ENCODE data around the gene MMP25. TPM values are rescaled to one million over a fixed set of nuclear protein-coding genes. Genes with fewer than 3 reads are reported as not detected.

MMP25 gene
- total RNA-seq, 6 donors from 2014 or later, result 10.0 to 41.4 (median 20.5) TPM

DNA sequence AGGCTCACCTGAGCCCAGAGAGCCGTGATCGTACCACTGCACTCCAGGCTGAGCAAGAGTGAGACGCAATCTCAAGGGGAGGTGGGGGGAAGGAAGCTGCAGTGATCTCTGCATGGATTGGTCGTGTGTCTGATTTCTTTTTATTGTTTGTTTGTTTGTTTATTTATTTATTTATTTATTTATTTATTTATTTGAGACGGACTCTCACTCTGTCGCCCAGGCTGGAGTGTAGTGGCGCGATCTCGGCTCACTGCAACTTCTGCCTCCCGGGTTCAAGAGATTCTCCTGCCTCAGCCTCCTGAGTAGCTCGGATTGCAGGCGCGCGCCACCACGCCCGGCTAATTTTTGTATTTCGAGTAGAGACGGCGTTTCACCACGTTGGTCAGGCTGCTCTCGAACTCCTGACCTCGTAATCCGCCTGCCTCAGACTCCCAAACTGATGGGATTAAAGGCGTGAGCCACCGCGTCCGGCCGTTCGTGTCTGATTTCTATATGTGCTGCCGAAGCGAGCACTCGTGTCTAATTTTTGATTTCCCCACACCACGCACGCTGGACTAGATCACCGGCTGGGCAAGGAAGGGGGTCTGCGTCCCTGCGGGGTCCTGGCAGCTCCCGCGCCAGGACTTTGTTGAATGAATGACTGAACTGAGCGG is 26.6 kb upstream of the MMP25 start:
- Histone ChIP-seq H3K9me3 (no peaks in the 10 kb centered on the region), H3K4me3 (peak overlapping the region in 3 of 4 donors; percentile 62 to 76 (median 69)), H3K27ac (peak overlapping the region in 3 of 4 donors; percentile 97), H3K4me1 (peaks cover 40 to 62% (median 51%) of the 10 kb centered on the region in 4 donors), H3K36me3 (peaks cover 0 to 5% (median 0%) of the 10 kb centered on the region in 4 donors), H3K27me3 (peaks cover 0 to 10% (median 3%) of the 10 kb centered on the region in 4 donors)
- ATAC-seq (ENCODE audit: low FRiP score in 2 of 2) (no peak), DNase-seq (no peak)
- TF ChIP-seq EP300 (IDR thresholded peaks at IDR 0.05), result no peak
- TF ChIP-seq, protein P1, sequence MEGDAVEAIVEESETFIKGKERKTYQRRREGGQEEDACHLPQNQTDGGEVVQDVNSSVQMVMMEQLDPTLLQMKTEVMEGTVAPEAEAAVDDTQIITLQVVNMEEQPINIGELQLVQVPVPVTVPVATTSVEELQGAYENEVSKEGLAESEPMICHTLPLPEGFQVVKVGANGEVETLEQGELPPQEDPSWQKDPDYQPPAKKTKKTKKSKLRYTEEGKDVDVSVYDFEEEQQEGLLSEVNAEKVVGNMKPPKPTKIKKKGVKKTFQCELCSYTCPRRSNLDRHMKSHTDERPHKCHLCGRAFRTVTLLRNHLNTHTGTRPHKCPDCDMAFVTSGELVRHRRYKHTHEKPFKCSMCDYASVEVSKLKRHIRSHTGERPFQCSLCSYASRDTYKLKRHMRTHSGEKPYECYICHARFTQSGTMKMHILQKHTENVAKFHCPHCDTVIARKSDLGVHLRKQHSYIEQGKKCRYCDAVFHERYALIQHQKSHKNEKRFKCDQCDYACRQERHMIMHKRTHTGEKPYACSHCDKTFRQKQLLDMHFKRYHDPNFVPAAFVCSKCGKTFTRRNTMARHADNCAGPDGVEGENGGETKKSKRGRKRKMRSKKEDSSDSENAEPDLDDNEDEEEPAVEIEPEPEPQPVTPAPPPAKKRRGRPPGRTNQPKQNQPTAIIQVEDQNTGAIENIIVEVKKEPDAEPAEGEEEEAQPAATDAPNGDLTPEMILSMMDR (IDR thresholded peaks at IDR 0.05), result no peak
- TF ChIP-seq POLR2AphosphoS5 (IDR thresholded peaks at IDR 0.05), result no peak
- no peak for TF ChIP-seq POLR2A (IDR thresholded peaks at IDR 0.05)
- WGBS, 2 donors, result 33 to 58% methylated on average over 20 to 40 of the region's 40 CpGs

DNA sequence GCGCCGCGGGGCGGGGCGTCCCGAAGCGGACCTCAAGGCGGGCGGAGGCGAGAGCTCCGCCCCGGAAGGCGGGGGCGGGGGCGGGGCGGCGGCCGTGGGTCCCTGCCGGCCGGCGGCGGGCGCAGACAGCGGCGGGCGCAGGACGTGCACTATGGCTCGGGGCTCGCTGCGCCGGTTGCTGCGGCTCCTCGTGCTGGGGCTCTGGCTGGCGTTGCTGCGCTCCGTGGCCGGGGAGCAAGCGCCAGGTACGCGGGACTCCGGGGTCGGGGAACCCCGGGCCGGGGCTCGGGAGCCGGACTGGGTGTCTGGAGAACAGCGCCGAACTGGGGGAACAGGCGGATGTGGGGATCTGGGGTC is 26.1 kb upstream of the MMP25 start, which contains the start of gene TNFRSF12A:
TSS of gene TNFRSF12A (plus strand) at position 122 of the 357 bp plus-strand sequence. CDS start at position 152, 30 bp downstream.
- H3K4me1 ChIP-seq, result peaks cover 45 to 67% (median 53%) of the 10 kb centered on the region in 4 donors
- H3K27me3 ChIP-seq, result peaks cover 0 to 10% (median 3%) of the 10 kb centered on the region in 4 donors
- ATAC-seq (ENCODE audit: low FRiP score in 2 of 2) (peak in 1 of 2 donors; percentile 71), DNase-seq (peak; percentile 87 to 97)
- 0 to 3% methylated on average over 19 to 49 of the region's 49 CpGs for WGBS, 2 donors
- TF ChIP-seq, protein P1 (IDR thresholded peaks at IDR 0.05), result peak in 3 of 6 experiments; percentile 41 to 57 (median 45)
- TF ChIP-seq EP300 (IDR thresholded peaks at IDR 0.05) (peak in 1 of 4 donors; percentile 7), POLR2AphosphoS5 (IDR thresholded peaks at IDR 0.05) (peak; percentile 85 to 87), POLR2A (IDR thresholded peaks at IDR 0.05) (peak; percentile 46 to 98 (median 85))
- peak within 1 kb of the TSS; percentile 62 to 80 (median 72) for H3K4me3 ChIP-seq
- H3K9me3 ChIP-seq, result no peaks in the 10 kb centered on the region
- H3K36me3 ChIP-seq, result peaks cover 0 to 5% (median 0%) of the 10 kb centered on the region in 4 donors
- H3K27ac ChIP-seq, result peak within 1 kb of the TSS; percentile 94 to 97 (median 97)

DNA sequence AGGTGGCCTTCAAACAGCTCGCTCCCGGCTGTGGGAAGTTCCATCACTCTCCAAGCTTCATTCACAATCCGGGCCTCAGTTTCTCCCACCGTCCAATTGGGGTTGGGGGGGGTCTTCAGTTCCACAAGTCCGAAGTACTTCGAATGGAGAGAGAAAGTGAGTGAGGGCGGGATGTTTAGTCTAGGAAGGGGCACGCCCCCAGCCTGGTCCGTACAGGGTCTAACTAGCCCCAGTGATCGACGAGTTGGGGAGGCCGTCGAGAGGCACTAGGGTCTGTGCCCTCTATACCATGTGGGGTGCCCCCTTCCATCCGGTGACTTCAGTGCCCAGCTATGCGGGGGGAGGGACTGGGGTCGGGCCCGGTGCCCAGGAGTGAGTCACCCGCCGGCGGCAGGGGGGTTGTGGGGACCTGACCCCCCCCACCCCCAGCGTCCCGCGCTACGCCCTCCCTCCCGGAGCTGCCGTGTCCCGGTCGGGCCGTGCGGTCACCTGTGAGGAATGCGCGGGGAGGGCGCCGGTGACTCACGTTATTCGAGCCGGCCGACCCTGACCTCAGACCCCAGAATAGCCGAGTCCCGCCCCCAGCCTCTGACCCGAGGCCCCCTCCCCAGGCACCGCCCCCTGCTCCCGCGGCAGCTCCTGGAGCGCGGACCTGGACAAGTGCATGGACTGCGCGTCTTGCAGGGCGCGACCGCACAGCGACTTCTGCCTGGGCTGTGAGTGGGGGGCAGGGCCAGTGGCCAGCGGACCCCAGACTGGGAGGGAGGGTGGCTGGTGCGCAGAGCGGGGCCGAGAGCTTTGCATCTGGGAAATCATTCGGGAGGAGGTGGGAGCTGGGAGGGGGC is 25.5 kb upstream of the MMP25 start:
- H3K36me3 ChIP-seq, result peaks cover 1 to 7% (median 2%) of the 10 kb centered on the region in 4 donors
- H3K27me3 ChIP-seq, result peaks cover 0 to 10% (median 3%) of the 10 kb centered on the region in 4 donors
- ATAC-seq (ENCODE audit: low FRiP score in 2 of 2) (peak; percentile 56 to 82), DNase-seq (peak; percentile 91 to 95)
- TF ChIP-seq, protein P1 (IDR thresholded peaks at IDR 0.05), result peak in 1 of 6 experiments; percentile 15
- peak in 2 of 4 donors; percentile 61 to 93 for TF ChIP-seq EP300 (IDR thresholded peaks at IDR 0.05)
- peak; percentile 68 to 92 for TF ChIP-seq POLR2AphosphoS5 (IDR thresholded peaks at IDR 0.05)
- peak in 1 of 4 donors; percentile 80 for TF ChIP-seq POLR2A (IDR thresholded peaks at IDR 0.05)
- peaks cover 45 to 72% (median 53%) of the 10 kb centered on the region in 4 donors for H3K4me1 ChIP-seq
- H3K9me3 ChIP-seq, result no peaks in the 10 kb centered on the region
- H3K4me3 ChIP-seq, result peak overlapping the region; percentile 62 to 80 (median 72)
- WGBS, 2 donors, result 4% methylated on average over 24 of the region's 57 CpGs; no CpG with 5 or more reads in 1 of the 2 donors
- H3K27ac ChIP-seq, result peak overlapping the region; percentile 94 to 97 (median 97)

DNA sequence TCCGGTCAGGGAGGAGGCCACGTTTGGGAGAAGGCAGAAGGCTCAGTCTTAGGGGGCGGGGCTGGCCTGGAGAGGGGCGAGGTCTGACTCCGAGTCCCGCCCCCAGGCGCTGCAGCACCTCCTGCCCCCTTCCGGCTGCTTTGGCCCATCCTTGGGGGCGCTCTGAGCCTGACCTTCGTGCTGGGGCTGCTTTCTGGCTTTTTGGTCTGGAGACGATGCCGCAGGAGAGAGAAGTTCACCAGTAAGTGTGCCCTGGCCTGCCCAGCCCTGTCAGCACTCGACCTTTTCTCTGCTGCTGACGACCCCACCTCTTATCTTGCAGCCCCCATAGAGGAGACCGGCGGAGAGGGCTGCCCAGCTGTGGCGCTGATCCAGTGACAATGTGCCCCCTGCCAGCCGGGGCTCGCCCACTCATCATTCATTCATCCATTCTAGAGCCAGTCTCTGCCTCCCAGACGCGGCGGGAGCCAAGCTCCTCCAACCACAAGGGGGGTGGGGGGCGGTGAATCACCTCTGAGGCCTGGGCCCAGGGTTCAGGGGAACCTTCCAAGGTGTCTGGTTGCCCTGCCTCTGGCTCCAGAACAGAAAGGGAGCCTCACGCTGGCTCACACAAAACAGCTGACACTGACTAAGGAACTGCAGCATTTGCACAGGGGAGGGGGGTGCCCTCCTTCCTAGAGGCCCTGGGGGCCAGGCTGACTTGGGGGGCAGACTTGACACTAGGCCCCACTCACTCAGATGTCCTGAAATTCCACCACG is 24.7 kb upstream of the MMP25 start:
- H3K9me3 ChIP-seq, result no peaks in the 10 kb centered on the region
- peaks cover 0 to 10% (median 3%) of the 10 kb centered on the region in 4 donors for H3K27me3 ChIP-seq
- ATAC-seq (ENCODE audit: low FRiP score in 2 of 2), result peak; percentile 74 to 77
- peak in 1 of 2 donors; percentile 93 for DNase-seq
- H3K4me3 ChIP-seq, result peak overlapping the region; percentile 62 to 80 (median 72)
- H3K27ac ChIP-seq, result peak overlapping the region; percentile 94 to 97 (median 97)
- peaks cover 3 to 15% (median 10%) of the 10 kb centered on the region in 4 donors for H3K36me3 ChIP-seq
- 13 to 31% methylated on average over 8 to 25 of the region's 25 CpGs for WGBS, 2 donors
- peaks cover 45 to 72% (median 53%) of the 10 kb centered on the region in 4 donors for H3K4me1 ChIP-seq
- no peak for TF ChIP-seq EP300 (IDR thresholded peaks at IDR 0.05)
- TF ChIP-seq POLR2A (IDR thresholded peaks at IDR 0.05), result peak in 1 of 4 donors; percentile 3
- TF ChIP-seq POLR2AphosphoS5 (IDR thresholded peaks at IDR 0.05), result no peak
- TF ChIP-seq, protein P1 (IDR thresholded peaks at IDR 0.05), result peak in 4 of 6 experiments; percentile 16 to 54 (median 32)
